B cell (primary cell): Measurements from ENCODE around the gene ARIH2.

ENCODE experiments used
- EZH2 ChIP-seq: IDR thresholded peaks from 2 replicates; pipeline ENCODE4 v1.6.1; 2012; ENCODE audit warnings: borderline replicate concordance, low read depth, mild to moderate bottlenecking, moderate library complexity, low read length; ENCODE audit not compliant: insufficient read depth, poor library complexity, severe bottlenecking
- TF ChIP-seq, protein P1 (sequence below): fragments of 200-600 bp; IDR thresholded peaks from one replicate; pipeline ENCODE4 v1.8.0; 2022; ENCODE audit warnings: antibody characterized with exemption, mild to moderate bottlenecking

DNA sequence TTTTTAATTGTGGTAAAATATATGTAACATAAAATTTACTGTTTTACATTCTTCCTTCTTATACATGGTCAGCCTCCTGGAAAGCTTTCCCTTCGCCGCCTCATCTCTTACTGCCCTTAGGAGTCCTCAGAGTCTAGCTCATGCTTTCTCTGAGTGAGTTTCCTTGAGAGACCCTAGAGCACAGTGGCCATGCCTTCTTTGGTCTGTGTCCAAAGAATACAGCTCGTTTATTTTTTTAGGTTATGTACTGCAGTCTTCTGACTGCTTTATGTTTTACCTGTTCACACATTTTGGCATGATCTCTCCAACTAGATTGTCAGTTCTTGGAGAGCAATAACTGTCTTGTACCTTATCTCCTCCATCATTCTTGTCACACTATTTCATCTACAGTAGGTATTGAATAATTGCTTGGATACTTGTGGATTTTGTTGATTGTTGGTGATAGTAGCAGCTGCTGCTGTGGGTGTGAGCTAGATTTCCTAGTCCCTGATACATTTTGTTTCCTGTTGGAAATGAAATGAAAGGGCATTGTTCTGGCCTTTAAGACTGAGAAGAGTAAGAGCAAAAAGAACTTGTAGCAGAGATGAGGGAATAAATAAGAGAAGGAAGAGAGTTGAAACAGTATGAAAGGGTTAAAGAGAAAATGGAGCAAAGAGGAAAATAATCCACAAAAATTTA is 10.9 kb downstream of the ARIH2 start:
- TF ChIP-seq, protein P1, sequence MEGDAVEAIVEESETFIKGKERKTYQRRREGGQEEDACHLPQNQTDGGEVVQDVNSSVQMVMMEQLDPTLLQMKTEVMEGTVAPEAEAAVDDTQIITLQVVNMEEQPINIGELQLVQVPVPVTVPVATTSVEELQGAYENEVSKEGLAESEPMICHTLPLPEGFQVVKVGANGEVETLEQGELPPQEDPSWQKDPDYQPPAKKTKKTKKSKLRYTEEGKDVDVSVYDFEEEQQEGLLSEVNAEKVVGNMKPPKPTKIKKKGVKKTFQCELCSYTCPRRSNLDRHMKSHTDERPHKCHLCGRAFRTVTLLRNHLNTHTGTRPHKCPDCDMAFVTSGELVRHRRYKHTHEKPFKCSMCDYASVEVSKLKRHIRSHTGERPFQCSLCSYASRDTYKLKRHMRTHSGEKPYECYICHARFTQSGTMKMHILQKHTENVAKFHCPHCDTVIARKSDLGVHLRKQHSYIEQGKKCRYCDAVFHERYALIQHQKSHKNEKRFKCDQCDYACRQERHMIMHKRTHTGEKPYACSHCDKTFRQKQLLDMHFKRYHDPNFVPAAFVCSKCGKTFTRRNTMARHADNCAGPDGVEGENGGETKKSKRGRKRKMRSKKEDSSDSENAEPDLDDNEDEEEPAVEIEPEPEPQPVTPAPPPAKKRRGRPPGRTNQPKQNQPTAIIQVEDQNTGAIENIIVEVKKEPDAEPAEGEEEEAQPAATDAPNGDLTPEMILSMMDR: no peak
- TF ChIP-seq EZH2: no peak
